Uterus (tissue), 4 donors: ENCODE measurements around the gene SLC2A13. TPM values are rescaled to one million over a fixed set of nuclear protein-coding genes. Genes with fewer than 3 reads are reported as not detected.

ENCODE experiments used
- DNase-seq, 2 donors: peaks; one replicate each; pipeline ENCODE4 v3.0.0-alpha.2; 2019 to 2020
- H3K27ac ChIP-seq, 2 donors: fragments of 200-600 bp; sonication (generic); 1 replicate in 1 of 2; 2 replicates in 1 of 2; pipeline ENCODE4 v1.5.1; 2016 to 2018
- H3K27me3 ChIP-seq, 2 donors: fragments of 200-600 bp; sonication (generic); one replicate each; pipeline ENCODE4 v1.5.1; 2018 to 2019; ENCODE audit warnings: control low read depth in 1 of 2
- H3K36me3 ChIP-seq, 2 donors: fragments of 200-600 bp; sonication (generic); one replicate each; pipeline ENCODE4 v1.5.1; 2019; ENCODE audit warnings: control low read depth in 1 of 2
- H3K4me1 ChIP-seq, 2 donors: fragments of 200-600 bp; sonication (generic); one replicate each; pipeline ENCODE4 v1.5.1; 2018 to 2019; ENCODE audit warnings: control low read depth in 1 of 2
- H3K4me3 ChIP-seq, 2 donors: fragments of 200-600 bp; sonication (generic); 1 replicate in 1 of 2; 2 replicates in 1 of 2; pipeline ENCODE4 v1.5.1; 2018 to 2019; ENCODE audit warnings: mild to moderate bottlenecking in 1 of 2
- H3K9me3 ChIP-seq, 2 donors: fragments of 200-600 bp; sonication (generic); one replicate each; pipeline ENCODE4 v1.5.1; 2019; ENCODE audit warnings: control low read depth in 1 of 2
- CTCF ChIP-seq, 4 experiments: fragments of 200-600 bp in 2 of 4; fragments of 450-650 bp in 2 of 4; sonication (generic) in 2 of 4; IDR thresholded peaks; one replicate each; pipeline ENCODE4 v1.5.1; 2016 to 2019; ENCODE audit warnings: antibody characterized with exemption in 4 of 4, mild to moderate bottlenecking in 2 of 4, moderate library complexity in 1 of 4
- POLR2A ChIP-seq, 2 donors: fragments of 450-650 bp; IDR thresholded peaks; one replicate each; pipeline ENCODE4 v1.6.1; 2016; ENCODE audit warnings: antibody characterized with exemption in 2 of 2, mild to moderate bottlenecking in 1 of 2, moderate library complexity in 1 of 2
- intact Hi-C: fragments of 100-400 bp; cut with DNase I; formaldehyde crosslinking; loops from one replicate; pipeline ENCODE4 v1.15.1; 2023; ENCODE audit warnings: low total_unique reads
- total RNA-seq, 4 donors: library from RNA; depleted of rRNA in 3 of 4; stranded (reverse); fragments of >200 nt in 3 of 4; gene quantifications; one replicate each; pipeline versions ENCODE4 v1.1.0 to v1.2.4, GENCODE V29; 2014 to 2023
- donor health status: DM: yes; HTN: yes; CAD: no.

SLC2A13 gene
- total RNA-seq, 4 donors from 2014 or later, result 12.8 to 31.7 (median 15.3) TPM

- Histone ChIP-seq H3K36me3 (no peaks in the 10 kb centered on the region), H3K27me3 (no peaks in the 10 kb centered on the region), H3K9me3 (no peaks in the 10 kb centered on the region), H3K27ac (peak overlapping the region in 1 of 2 donors; percentile 11), H3K4me1 (no peaks in the 10 kb centered on the region), H3K4me3 (no peak overlapping the region)
- TF ChIP-seq CTCF (IDR thresholded peaks at IDR 0.05) (peak; percentile 45 to 70 (median 63)), POLR2A (IDR thresholded peaks at IDR 0.05) (no peak)
- DNase-seq, result peak; percentile 21 to 44
- intact Hi-C loops, result loop anchor here (5.0 kb wide), 1 partner anchor 96 kb away; the partner anchor contains the start of gene SLC2A13
These were observed 94.7 kb downstream of the SLC2A13 start for GRCh38 chr12:40010899-40011774.

- Histone ChIP-seq H3K4me3 (no peak overlapping the region), H3K27ac (no peak overlapping the region), H3K36me3 (no peaks in the 10 kb centered on the region), H3K27me3 (no peaks in the 10 kb centered on the region), H3K4me1 (no peaks in the 10 kb centered on the region), H3K9me3 (peaks cover 0 to 4% of the 10 kb centered on the region in 2 donors)
- TF ChIP-seq POLR2A (IDR thresholded peaks at IDR 0.05), result no peak
- TF ChIP-seq CTCF (IDR thresholded peaks at IDR 0.05), result no peak
- no peak for DNase-seq
- intact Hi-C loops, result no loop called here
These were observed 103.4 kb downstream of the SLC2A13 start for GRCh38 chr12:40002178-40003169.

GRCh38 chr12:40001406-40001805 lies 104.5 kb downstream of the SLC2A13 start:
- Histone ChIP-seq H3K4me1 (no peaks in the 10 kb centered on the region), H3K9me3 (peaks cover 0 to 4% of the 10 kb centered on the region in 2 donors), H3K4me3 (no peak overlapping the region), H3K27ac (no peak overlapping the region), H3K27me3 (no peaks in the 10 kb centered on the region), H3K36me3 (no peaks in the 10 kb centered on the region)
- TF ChIP-seq CTCF (IDR thresholded peaks at IDR 0.05), result no peak
- no peak for TF ChIP-seq POLR2A (IDR thresholded peaks at IDR 0.05)
- intact Hi-C loops, result no loop called here
- DNase-seq, result no peak

- Histone ChIP-seq H3K4me3 (no peak overlapping the region), H3K4me1 (no peaks in the 10 kb centered on the region), H3K9me3 (peaks cover 0 to 4% of the 10 kb centered on the region in 2 donors), H3K27me3 (no peaks in the 10 kb centered on the region), H3K36me3 (no peaks in the 10 kb centered on the region), H3K27ac (no peak overlapping the region)
- DNase-seq, result no peak
- intact Hi-C loops, result no loop called here
- TF ChIP-seq POLR2A (IDR thresholded peaks at IDR 0.05) (no peak), CTCF (IDR thresholded peaks at IDR 0.05) (no peak)
These were observed 105.0 kb downstream of the SLC2A13 start for GRCh38 chr12:40000884-40001283.
